ENCODE data around the gene PPEF2.

PPEF2 gene

DNA sequence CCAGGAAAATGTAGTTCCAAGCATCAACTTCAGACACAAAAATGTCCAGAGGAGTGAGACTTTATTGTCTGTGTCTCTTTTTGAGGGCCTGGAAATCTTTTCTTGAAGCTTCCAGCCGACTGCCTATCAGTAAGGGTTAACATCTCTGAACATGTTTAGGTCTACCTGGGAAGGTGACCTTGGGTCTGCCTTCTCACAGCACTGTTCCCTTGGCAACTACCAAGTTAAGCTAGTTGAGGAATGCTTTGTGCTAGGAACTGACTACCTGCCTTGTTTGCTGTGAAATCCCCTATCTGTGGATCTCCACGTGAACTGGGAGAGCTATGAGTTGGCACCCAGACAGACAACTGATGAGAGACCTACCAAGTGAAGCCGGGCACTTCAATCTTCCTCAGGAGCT is 81.6 kb downstream of the PPEF2 start:
- H3K4me1 ChIP-seq (ENCODE audit: control insufficient read depth in 5 of 5, insufficient read depth in 5 of 5, low read length in 5 of 5) = no peaks in the 10 kb centered on the region
- H3K9ac ChIP-seq (ENCODE audit: low read length in 5 of 5) = no peak overlapping the region
- no peaks in the 10 kb centered on the region for H3K9me3 ChIP-seq (ENCODE audit: control insufficient read depth in 5 of 5, low read length in 5 of 5)
- H3K36me3 ChIP-seq (ENCODE audit: control insufficient read depth in 5 of 5, insufficient read depth in 5 of 5, low read length in 5 of 5) = peaks cover 0 to 6% (median under 1%) of the 10 kb centered on the region in 5 donors
- H3K27me3 ChIP-seq (ENCODE audit: control insufficient read depth in 5 of 5, insufficient read depth in 4 of 5, low read length in 5 of 5) = no peaks in the 10 kb centered on the region
- H3K4me3 ChIP-seq (ENCODE audit: low read depth in 1 of 5, low read length in 5 of 5) = no peak overlapping the region
- no peak overlapping the region for H3K27ac ChIP-seq (ENCODE audit: low read depth, low read length)

DNA sequence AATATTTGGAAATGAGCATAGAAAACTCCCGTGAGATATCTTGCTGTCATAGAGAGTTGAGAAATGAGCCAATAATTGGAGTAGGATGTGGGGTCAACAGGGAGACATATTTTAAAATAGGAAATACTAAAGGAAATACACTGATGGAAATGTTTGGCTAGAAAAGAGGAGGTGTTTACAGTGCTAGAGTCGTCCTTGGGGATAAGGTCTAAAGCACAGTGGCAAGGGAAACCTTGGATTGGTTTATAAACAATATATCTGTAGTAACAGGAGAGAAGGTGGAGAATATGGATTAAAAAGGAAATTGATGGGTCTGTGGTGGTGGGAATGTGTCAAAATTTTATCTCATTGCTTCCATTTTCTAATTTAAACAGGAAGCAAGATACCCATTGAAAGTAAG is 82.1 kb downstream of the PPEF2 start:
- H3K27ac ChIP-seq (ENCODE audit: low read depth, low read length) = no peak overlapping the region
- peaks cover 3 to 11% (median 6%) of the 10 kb centered on the region in 5 donors for H3K36me3 ChIP-seq (ENCODE audit: control insufficient read depth in 5 of 5, insufficient read depth in 5 of 5, low read length in 5 of 5)
- H3K27me3 ChIP-seq (ENCODE audit: control insufficient read depth in 5 of 5, insufficient read depth in 4 of 5, low read length in 5 of 5) = no peaks in the 10 kb centered on the region
- H3K9me3 ChIP-seq (ENCODE audit: control insufficient read depth in 5 of 5, low read length in 5 of 5) = no peaks in the 10 kb centered on the region
- no peaks in the 10 kb centered on the region for H3K4me1 ChIP-seq (ENCODE audit: control insufficient read depth in 5 of 5, insufficient read depth in 5 of 5, low read length in 5 of 5)
- H3K9ac ChIP-seq (ENCODE audit: low read length in 5 of 5) = no peak overlapping the region
- no peak overlapping the region for H3K4me3 ChIP-seq (ENCODE audit: low read depth in 1 of 5, low read length in 5 of 5)

- no peaks in the 10 kb centered on the region for H3K9me3 ChIP-seq (ENCODE audit: control insufficient read depth in 5 of 5, low read length in 5 of 5)
- no peaks in the 10 kb centered on the region for H3K4me1 ChIP-seq (ENCODE audit: control insufficient read depth in 5 of 5, insufficient read depth in 5 of 5, low read length in 5 of 5)
- no peaks in the 10 kb centered on the region for H3K27me3 ChIP-seq (ENCODE audit: control insufficient read depth in 5 of 5, insufficient read depth in 4 of 5, low read length in 5 of 5)
- no peak overlapping the region for H3K9ac ChIP-seq (ENCODE audit: low read length in 5 of 5)
- no peak overlapping the region for H3K27ac ChIP-seq (ENCODE audit: low read depth, low read length)
- H3K36me3 ChIP-seq (ENCODE audit: control insufficient read depth in 5 of 5, insufficient read depth in 5 of 5, low read length in 5 of 5) = peaks cover 14 to 21% (median 15%) of the 10 kb centered on the region in 5 donors
- H3K4me3 ChIP-seq (ENCODE audit: low read depth in 1 of 5, low read length in 5 of 5) = no peak overlapping the region
These were observed 83.1 kb downstream of the PPEF2 start for GRCh38 chr4:75819121-75819520.

- H3K9ac ChIP-seq (ENCODE audit: low read length in 5 of 5) = no peak overlapping the region
- no peak overlapping the region for H3K4me3 ChIP-seq (ENCODE audit: low read depth in 1 of 5, low read length in 5 of 5)
- H3K9me3 ChIP-seq (ENCODE audit: control insufficient read depth in 5 of 5, low read length in 5 of 5) = no peaks in the 10 kb centered on the region
- no peak overlapping the region for H3K27ac ChIP-seq (ENCODE audit: low read depth, low read length)
- H3K4me1 ChIP-seq (ENCODE audit: control insufficient read depth in 5 of 5, insufficient read depth in 5 of 5, low read length in 5 of 5) = no peaks in the 10 kb centered on the region
- peaks cover 23 to 33% (median 26%) of the 10 kb centered on the region in 5 donors for H3K36me3 ChIP-seq (ENCODE audit: control insufficient read depth in 5 of 5, insufficient read depth in 5 of 5, low read length in 5 of 5)
- H3K27me3 ChIP-seq (ENCODE audit: control insufficient read depth in 5 of 5, insufficient read depth in 4 of 5, low read length in 5 of 5) = no peaks in the 10 kb centered on the region
These were observed 84.4 kb downstream of the PPEF2 start for GRCh38 chr4:75817901-75818300.
